IPS DF 4.7 (cell line): ENCODE results near the gene TBC1D10A.

Source experiments
- DNase-seq: peaks from one replicate; pipeline ENCODE4 v3.0.0-alpha.2; 2013; ENCODE audit warnings: low spot score; ENCODE audit errors: extremely low read depth

The TBC1D10A gene

GRCh38 chr22:30326706-30327362 is at the start of gene TBC1D10A:
Gene TBC1D10A, minus strand, starts transcription at chr22:30326941. Its CDS starts 60 bp downstream, at chr22:30326881.
- DNase-seq = peak; percentile 56

- no peak for DNase-seq
Observed at GRCh38 chr22:30375312-30375849, 48.6 kb upstream of the TBC1D10A start.

GRCh38 chr22:30373331-30374325 is 46.9 kb upstream of the TBC1D10A start:
- DNase-seq = no peak

GRCh38 chr22:30372915-30373314 is 46.2 kb upstream of the TBC1D10A start:
- no peak for DNase-seq

- DNase-seq = no peak
Observed at GRCh38 chr22:30371981-30372380, 45.2 kb upstream of the TBC1D10A start.

- DNase-seq = no peak
Observed at GRCh38 chr22:30371321-30371720, 44.6 kb upstream of the TBC1D10A start.

- no peak for DNase-seq
Observed at GRCh38 chr22:30370641-30371230, 44.0 kb upstream of the TBC1D10A start.

GRCh38 chr22:30368420-30368819 is 41.7 kb upstream of the TBC1D10A start:
- no peak for DNase-seq

- no peak for DNase-seq
Observed at GRCh38 chr22:30365891-30366290, 39.1 kb upstream of the TBC1D10A start.

GRCh38 chr22:30362651-30363281 is 36.0 kb upstream of the TBC1D10A start:
- no peak for DNase-seq

GRCh38 chr22:30361916-30362650 is 35.3 kb upstream of the TBC1D10A start:
- DNase-seq = no peak

- no peak for DNase-seq
Observed at GRCh38 chr22:30358541-30358940, 31.8 kb upstream of the TBC1D10A start.

- no peak for DNase-seq
Observed at GRCh38 chr22:30357650-30358215, 31.0 kb upstream of the TBC1D10A start.

- no peak for DNase-seq
Observed at GRCh38 chr22:30357236-30357570, 30.5 kb upstream of the TBC1D10A start.

GRCh38 chr22:30356449-30357235 is 29.9 kb upstream of the TBC1D10A start, which contains the start of the genes CCDC157 and SF3A1:
Gene CCDC157, plus strand, starts transcription at chr22:30357007. Its CDS starts 8,994 bp downstream, at chr22:30366001.
Gene SF3A1, minus strand, starts transcription at chr22:30356894. Its CDS starts 102 bp downstream, at chr22:30356792.
- DNase-seq = no peak

- no peak for DNase-seq
Observed at GRCh38 chr22:30354644-30355043, 27.9 kb upstream of the TBC1D10A start.

GRCh38 chr22:30351226-30351625 is 24.5 kb upstream of the TBC1D10A start:
- no peak for DNase-seq

- no peak for DNase-seq
Observed at GRCh38 chr22:30348809-30349208, 22.1 kb upstream of the TBC1D10A start.

- DNase-seq = no peak
Observed at GRCh38 chr22:30348404-30348803, 21.7 kb upstream of the TBC1D10A start.
